HG03103 (cell line): Measurements from ENCODE around the gene LRRFIP1.

Experiments
- ATAC-seq: cut with Tn5 transposase; IDR thresholded peaks from one replicate; pipeline ENCODE4 v1.9.1; 2021; ENCODE audit warnings: low read depth; ENCODE audit not compliant: unreplicated experiment

LRRFIP1 gene

GRCh38 chr2:237720957-237721356 lies 93.6 kb downstream of the LRRFIP1 start:
- no peak for ATAC-seq

- ATAC-seq = no peak
Observed at GRCh38 chr2:237721458-237721857, 94.1 kb downstream of the LRRFIP1 start.

- ATAC-seq = no peak
Observed at GRCh38 chr2:237722616-237723015, 95.2 kb downstream of the LRRFIP1 start.

- ATAC-seq = no peak
Observed at GRCh38 chr2:237723023-237723422, 95.6 kb downstream of the LRRFIP1 start.

GRCh38 chr2:237723602-237724001 lies 96.2 kb downstream of the LRRFIP1 start:
- no peak for ATAC-seq

- ATAC-seq = no peak
Observed at GRCh38 chr2:237724811-237725478, 97.6 kb downstream of the LRRFIP1 start.

- ATAC-seq = no peak
Observed at GRCh38 chr2:237725661-237726060, 98.3 kb downstream of the LRRFIP1 start.

- no peak for ATAC-seq
Observed at GRCh38 chr2:237726401-237726830, 99.0 kb downstream of the LRRFIP1 start.

- no peak for ATAC-seq
Observed at GRCh38 chr2:237727363-237727762, 100.0 kb downstream of the LRRFIP1 start.

- no peak for ATAC-seq
Observed at GRCh38 chr2:237729681-237730475, 102.5 kb downstream of the LRRFIP1 start.

- ATAC-seq = no peak
Observed at GRCh38 chr2:237731663-237732062, 104.3 kb downstream of the LRRFIP1 start.

- ATAC-seq = no peak
Observed at GRCh38 chr2:237732070-237732469, 104.7 kb downstream of the LRRFIP1 start.

- no peak for ATAC-seq
Observed at GRCh38 chr2:237732790-237733381, 105.5 kb downstream of the LRRFIP1 start.

- no peak for ATAC-seq
Observed at GRCh38 chr2:237733677-237734300, 106.4 kb downstream of the LRRFIP1 start.

- ATAC-seq = no peak
Observed at GRCh38 chr2:237734905-237735623, 107.7 kb downstream of the LRRFIP1 start.

GRCh38 chr2:237735798-237736197 lies 108.4 kb downstream of the LRRFIP1 start:
- no peak for ATAC-seq

GRCh38 chr2:237736783-237737182 lies 109.4 kb downstream of the LRRFIP1 start:
- no peak for ATAC-seq

- ATAC-seq = no peak
Observed at GRCh38 chr2:237737196-237737865, 109.9 kb downstream of the LRRFIP1 start.

GRCh38 chr2:237738255-237738654 lies 110.9 kb downstream of the LRRFIP1 start:
- ATAC-seq = no peak

GRCh38 chr2:237739101-237739500 lies 111.7 kb downstream of the LRRFIP1 start:
- ATAC-seq = no peak
